ENCODE measurements around the gene ANKRD17. TPM values are rescaled to one million over a fixed set of nuclear protein-coding genes. Genes with fewer than 3 reads are reported as not detected.

Gene ANKRD17
- total and polyA plus RNA-seq, 5 donors from 2014 or later: 6.9 to 63.4 (median 9.9) TPM

DNA sequence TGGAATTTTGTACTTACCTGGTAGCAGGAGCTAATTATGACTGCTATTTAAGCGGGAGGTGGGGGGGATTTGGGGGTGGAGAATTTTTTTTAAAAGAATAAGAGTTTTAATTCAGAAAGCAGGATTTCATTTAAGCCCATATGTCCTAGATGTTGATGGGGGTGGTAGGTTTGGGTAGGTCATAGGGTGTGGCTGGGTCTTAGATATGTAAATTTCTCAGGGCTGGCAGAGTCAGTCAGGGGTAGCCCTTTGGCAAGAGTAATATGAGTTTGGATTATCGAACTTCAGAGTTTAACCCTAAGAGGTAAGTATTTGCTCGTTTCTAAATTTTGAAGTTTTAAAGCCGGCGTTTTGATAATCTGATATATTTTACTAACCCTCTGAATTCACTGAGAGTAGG is 153.9 kb downstream of the ANKRD17 start:
- no peaks in the 10 kb centered on the region for H3K4me1 ChIP-seq (ENCODE audit: control insufficient read depth, insufficient read depth, low read length, poor library complexity, severe bottlenecking)
- Mint-ChIP-seq H3K4me1 (peaks cover 0 to 2% (median 0%) of the 10 kb centered on the region in 4 donors), H3K27me3 (no peaks in the 10 kb centered on the region), H3K4me3 (no peak overlapping the region), H3K27ac (peak overlapping the region in 1 of 3 donors; percentile 13), H3K36me3 (peaks cover 19% of the 10 kb centered on the region), H3K9me3 (no peaks in the 10 kb centered on the region)
- no peaks in the 10 kb centered on the region for H3K27me3 ChIP-seq (ENCODE audit: control insufficient read depth, insufficient read depth, low read length)
- no peaks in the 10 kb centered on the region for H3K9me3 ChIP-seq (ENCODE audit: control insufficient read depth in 2 of 2, low read length in 2 of 2)
- DNase-seq: no peak
- no peak overlapping the region for H3K4me3 ChIP-seq (ENCODE audit: low read depth, low read length)
- peaks cover 47% of the 10 kb centered on the region for H3K36me3 ChIP-seq (ENCODE audit: control insufficient read depth, insufficient read depth, low read length)
- no peak for ATAC-seq (ENCODE audit: low read depth in 2 of 2)
- no peak overlapping the region for H3K27ac ChIP-seq (ENCODE audit: insufficient read depth, low read length, poor library complexity, severe bottlenecking)

GRCh38 chr4:73103799-73104503 is 154.6 kb downstream of the ANKRD17 start:
- DNase-seq (peak in 1 of 3 donors; percentile 15), ATAC-seq (ENCODE audit: low read depth in 2 of 2) (no peak)
- Histone ChIP-seq H3K4me3 (ENCODE audit: low read depth, low read length) (no peak overlapping the region), H3K9me3 (ENCODE audit: control insufficient read depth in 2 of 2, low read length in 2 of 2) (no peaks in the 10 kb centered on the region), H3K4me1 (ENCODE audit: control insufficient read depth, insufficient read depth, low read length, poor library complexity, severe bottlenecking) (no peaks in the 10 kb centered on the region), H3K27me3 (ENCODE audit: control insufficient read depth, insufficient read depth, low read length) (no peaks in the 10 kb centered on the region), H3K27ac (ENCODE audit: insufficient read depth, low read length, poor library complexity, severe bottlenecking) (no peak overlapping the region), H3K36me3 (ENCODE audit: control insufficient read depth, insufficient read depth, low read length) (peaks cover 40% of the 10 kb centered on the region)
- Mint-ChIP-seq H3K4me3 (no peak overlapping the region), H3K27me3 (no peaks in the 10 kb centered on the region), H3K9me3 (no peaks in the 10 kb centered on the region), H3K27ac (peak overlapping the region in 1 of 3 donors; percentile 74), H3K36me3 (peaks cover 19% of the 10 kb centered on the region), H3K4me1 (peaks cover 0 to 2% (median 0%) of the 10 kb centered on the region in 4 donors)

DNA sequence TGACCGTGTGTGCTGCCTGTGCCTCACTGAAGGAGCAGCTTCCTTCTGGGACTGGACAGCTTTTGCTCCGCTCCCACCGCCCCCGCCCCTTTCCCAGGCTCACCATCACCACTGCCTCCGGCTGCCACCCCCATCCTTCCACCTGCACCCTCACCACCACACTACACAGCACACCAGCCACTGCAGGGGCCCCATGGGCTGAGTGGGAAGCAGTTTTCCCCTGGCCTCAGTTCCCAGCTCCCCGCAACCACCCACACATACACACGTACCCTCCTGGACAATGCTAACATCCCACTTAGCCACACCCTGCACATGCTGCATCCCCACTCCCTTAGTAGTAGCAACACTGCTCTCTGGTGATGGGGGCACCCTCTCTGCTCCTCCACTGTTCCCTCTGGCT is 159.5 kb downstream of the ANKRD17 start:
- Histone ChIP-seq H3K36me3 (ENCODE audit: control insufficient read depth, insufficient read depth, low read length) (peaks cover 60% of the 10 kb centered on the region), H3K9me3 (ENCODE audit: control insufficient read depth in 2 of 2, low read length in 2 of 2) (no peaks in the 10 kb centered on the region), H3K27me3 (ENCODE audit: control insufficient read depth, insufficient read depth, low read length) (no peaks in the 10 kb centered on the region), H3K27ac (ENCODE audit: insufficient read depth, low read length, poor library complexity, severe bottlenecking) (no peak overlapping the region), H3K4me1 (ENCODE audit: control insufficient read depth, insufficient read depth, low read length, poor library complexity, severe bottlenecking) (no peaks in the 10 kb centered on the region), H3K4me3 (ENCODE audit: low read depth, low read length) (no peak overlapping the region)
- H3K27ac Mint-ChIP-seq: peak overlapping the region in 2 of 3 donors; percentile 81 to 90
- H3K4me1 Mint-ChIP-seq: peaks cover 0 to 5% (median 0%) of the 10 kb centered on the region in 4 donors
- DNase-seq (no peak), ATAC-seq (ENCODE audit: low read depth in 2 of 2) (no peak)
- no peaks in the 10 kb centered on the region for H3K27me3 Mint-ChIP-seq
- peaks cover 23% of the 10 kb centered on the region for H3K36me3 Mint-ChIP-seq
- H3K4me3 Mint-ChIP-seq: no peak overlapping the region
- H3K9me3 Mint-ChIP-seq: no peaks in the 10 kb centered on the region

GRCh38 chr4:73098713-73099112 is 159.9 kb downstream of the ANKRD17 start:
- H3K36me3 Mint-ChIP-seq: peaks cover 21% of the 10 kb centered on the region
- H3K9me3 Mint-ChIP-seq: no peaks in the 10 kb centered on the region
- Histone ChIP-seq H3K4me3 (ENCODE audit: low read depth, low read length) (no peak overlapping the region), H3K27ac (ENCODE audit: insufficient read depth, low read length, poor library complexity, severe bottlenecking) (no peak overlapping the region), H3K36me3 (ENCODE audit: control insufficient read depth, insufficient read depth, low read length) (peaks cover 64% of the 10 kb centered on the region), H3K27me3 (ENCODE audit: control insufficient read depth, insufficient read depth, low read length) (no peaks in the 10 kb centered on the region), H3K4me1 (ENCODE audit: control insufficient read depth, insufficient read depth, low read length, poor library complexity, severe bottlenecking) (no peaks in the 10 kb centered on the region), H3K9me3 (ENCODE audit: control insufficient read depth in 2 of 2, low read length in 2 of 2) (no peaks in the 10 kb centered on the region)
- no peak for ATAC-seq (ENCODE audit: low read depth in 2 of 2)
- H3K4me3 Mint-ChIP-seq: no peak overlapping the region
- no peak for DNase-seq
- H3K27me3 Mint-ChIP-seq: no peaks in the 10 kb centered on the region
- H3K4me1 Mint-ChIP-seq: peaks cover 0 to 5% (median 0%) of the 10 kb centered on the region in 4 donors
- H3K27ac Mint-ChIP-seq: no peak overlapping the region

- H3K4me1 Mint-ChIP-seq: peaks cover 0 to 5% (median 0%) of the 10 kb centered on the region in 4 donors
- peak overlapping the region in 1 of 3 donors; percentile 57 for H3K27ac Mint-ChIP-seq
Measured at GRCh38 chr4:73098016-73098415, 160.6 kb downstream of the ANKRD17 start.

DNA sequence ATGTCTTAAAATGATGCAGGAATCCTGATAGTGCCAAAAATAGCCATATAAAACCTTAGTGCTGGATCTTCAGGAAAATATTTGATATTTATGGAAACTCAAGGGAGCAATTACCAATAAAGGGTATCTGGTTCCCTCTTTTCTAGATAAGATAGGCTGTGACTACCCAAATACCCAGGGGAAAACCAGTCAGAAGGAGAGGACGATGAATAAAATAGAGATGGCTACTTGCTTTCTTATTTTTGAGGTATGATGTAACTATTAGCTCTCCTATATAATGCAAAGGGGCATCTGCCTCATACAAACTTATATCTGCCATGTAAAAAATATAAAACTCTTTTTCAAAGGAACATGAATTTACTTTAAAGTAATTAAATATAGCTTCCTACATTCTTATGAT is 165.7 kb downstream of the ANKRD17 start:
- no peak overlapping the region for H3K27ac ChIP-seq (ENCODE audit: insufficient read depth, low read length, poor library complexity, severe bottlenecking)
- ATAC-seq (ENCODE audit: low read depth in 2 of 2): no peak
- H3K9me3 Mint-ChIP-seq: peaks cover 0 to 3% (median 0%) of the 10 kb centered on the region in 7 donors

More at GRCh38 chr4:73098016-73098415, 160.6 kb downstream of the ANKRD17 start:
- no peak overlapping the region for H3K27ac ChIP-seq (ENCODE audit: insufficient read depth, low read length, poor library complexity, severe bottlenecking)
- H3K4me3 Mint-ChIP-seq: no peak overlapping the region
- H3K36me3 Mint-ChIP-seq: peaks cover 21% of the 10 kb centered on the region
- H3K4me1 ChIP-seq (ENCODE audit: control insufficient read depth, insufficient read depth, low read length, poor library complexity, severe bottlenecking): no peaks in the 10 kb centered on the region
- H3K9me3 ChIP-seq (ENCODE audit: control insufficient read depth in 2 of 2, low read length in 2 of 2): no peaks in the 10 kb centered on the region
- no peaks in the 10 kb centered on the region for H3K27me3 ChIP-seq (ENCODE audit: control insufficient read depth, insufficient read depth, low read length)
- no peak overlapping the region for H3K4me3 ChIP-seq (ENCODE audit: low read depth, low read length)
- peaks cover 66% of the 10 kb centered on the region for H3K36me3 ChIP-seq (ENCODE audit: control insufficient read depth, insufficient read depth, low read length)
- H3K9me3 Mint-ChIP-seq: no peaks in the 10 kb centered on the region
- DNase-seq: no peak
- ATAC-seq (ENCODE audit: low read depth in 2 of 2): no peak
- H3K27me3 Mint-ChIP-seq: no peaks in the 10 kb centered on the region

DNA sequence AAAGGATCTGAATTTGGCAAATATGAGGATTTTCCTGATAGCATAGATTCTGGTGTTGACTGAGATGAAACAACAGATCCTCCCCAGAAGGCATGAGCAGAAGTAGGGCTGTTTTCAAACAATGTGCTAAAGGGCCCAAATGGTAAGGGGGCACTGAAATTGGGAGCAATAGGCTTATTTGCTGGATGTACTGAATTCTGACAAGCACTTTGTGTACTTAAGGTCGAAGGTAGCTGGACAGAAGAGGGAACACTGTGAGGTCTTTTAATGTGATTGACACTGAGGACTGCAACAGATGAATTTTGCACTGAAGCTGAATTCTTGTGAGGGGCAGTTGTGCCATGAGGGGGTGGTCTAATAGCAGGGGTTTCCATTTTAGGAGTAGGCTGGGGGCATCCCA is 167.9 kb downstream of the ANKRD17 start:
- peak overlapping the region in 2 of 3 donors; percentile 17 to 75 for H3K27ac Mint-ChIP-seq
- peak overlapping the region in 1 of 4 donors; percentile 44 for H3K4me3 Mint-ChIP-seq
- Histone ChIP-seq H3K36me3 (ENCODE audit: control insufficient read depth, insufficient read depth, low read length) (peaks cover 48% of the 10 kb centered on the region), H3K4me1 (ENCODE audit: control insufficient read depth, insufficient read depth, low read length, poor library complexity, severe bottlenecking) (peaks cover 4% of the 10 kb centered on the region), H3K27me3 (ENCODE audit: control insufficient read depth, insufficient read depth, low read length) (no peaks in the 10 kb centered on the region), H3K4me3 (ENCODE audit: low read depth, low read length) (no peak overlapping the region), H3K27ac (ENCODE audit: insufficient read depth, low read length, poor library complexity, severe bottlenecking) (no peak overlapping the region), H3K9me3 (ENCODE audit: control insufficient read depth in 2 of 2, low read length in 2 of 2) (no peaks in the 10 kb centered on the region)
- DNase-seq: no peak
- no peaks in the 10 kb centered on the region for H3K27me3 Mint-ChIP-seq
- ATAC-seq (ENCODE audit: low read depth in 2 of 2): no peak
- H3K36me3 Mint-ChIP-seq: peaks cover 31% of the 10 kb centered on the region
- peaks cover 10 to 25% (median 13%) of the 10 kb centered on the region in 4 donors for H3K4me1 Mint-ChIP-seq
- peaks cover 0 to 3% (median 0%) of the 10 kb centered on the region in 7 donors for H3K9me3 Mint-ChIP-seq

More for the DNA sequence above, 165.7 kb downstream of the ANKRD17 start:
- peaks cover 52% of the 10 kb centered on the region for H3K36me3 ChIP-seq (ENCODE audit: control insufficient read depth, insufficient read depth, low read length)
- H3K4me3 ChIP-seq (ENCODE audit: low read depth, low read length): no peak overlapping the region
- H3K27ac Mint-ChIP-seq: peak overlapping the region in 1 of 3 donors; percentile 14
- H3K27me3 ChIP-seq (ENCODE audit: control insufficient read depth, insufficient read depth, low read length): no peaks in the 10 kb centered on the region
- no peaks in the 10 kb centered on the region for H3K9me3 ChIP-seq (ENCODE audit: control insufficient read depth in 2 of 2, low read length in 2 of 2)
- H3K36me3 Mint-ChIP-seq: peaks cover 32% of the 10 kb centered on the region
- H3K27me3 Mint-ChIP-seq: no peaks in the 10 kb centered on the region
- no peaks in the 10 kb centered on the region for H3K4me1 ChIP-seq (ENCODE audit: control insufficient read depth, insufficient read depth, low read length, poor library complexity, severe bottlenecking)
- H3K4me3 Mint-ChIP-seq: no peak overlapping the region
- DNase-seq: no peak
- peaks cover 3 to 16% (median 5%) of the 10 kb centered on the region in 4 donors for H3K4me1 Mint-ChIP-seq

DNA sequence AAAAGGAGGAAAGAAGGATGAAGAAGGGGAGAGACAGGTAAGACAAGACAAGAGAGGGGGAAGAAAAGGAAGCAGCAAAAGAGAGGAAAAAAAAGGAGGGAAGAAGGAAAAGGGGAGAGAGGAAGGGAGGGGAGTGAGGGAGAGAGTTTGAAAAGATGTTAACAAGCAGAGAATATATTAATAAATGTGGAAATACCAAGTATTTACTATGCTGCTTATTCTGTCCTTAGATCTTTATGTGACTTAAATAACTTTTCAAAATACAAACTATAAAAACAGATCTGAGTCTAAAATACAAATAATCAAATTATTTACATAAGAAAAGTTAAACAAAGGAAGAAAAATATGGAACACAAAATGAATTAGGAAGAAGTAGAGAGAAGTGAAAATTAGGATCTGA is 170.7 kb downstream of the ANKRD17 start:
- peak overlapping the region in 2 of 3 donors; percentile 8 to 75 for H3K27ac Mint-ChIP-seq
- DNase-seq (no peak), ATAC-seq (ENCODE audit: low read depth in 2 of 2) (no peak)
- H3K27me3 Mint-ChIP-seq: no peaks in the 10 kb centered on the region
- Histone ChIP-seq H3K27ac (ENCODE audit: insufficient read depth, low read length, poor library complexity, severe bottlenecking) (no peak overlapping the region), H3K36me3 (ENCODE audit: control insufficient read depth, insufficient read depth, low read length) (peaks cover 35% of the 10 kb centered on the region), H3K9me3 (ENCODE audit: control insufficient read depth in 2 of 2, low read length in 2 of 2) (no peaks in the 10 kb centered on the region), H3K4me1 (ENCODE audit: control insufficient read depth, insufficient read depth, low read length, poor library complexity, severe bottlenecking) (peaks cover 7% of the 10 kb centered on the region), H3K27me3 (ENCODE audit: control insufficient read depth, insufficient read depth, low read length) (no peaks in the 10 kb centered on the region), H3K4me3 (ENCODE audit: low read depth, low read length) (no peak overlapping the region)
- H3K9me3 Mint-ChIP-seq: peaks cover 0 to 3% (median 0%) of the 10 kb centered on the region in 7 donors
- H3K4me3 Mint-ChIP-seq: peak overlapping the region in 1 of 4 donors; percentile 3
- H3K36me3 Mint-ChIP-seq: peaks cover 35% of the 10 kb centered on the region
- H3K4me1 Mint-ChIP-seq: peaks cover 10 to 31% (median 13%) of the 10 kb centered on the region in 4 donors

All from CD4-positive, CD25-positive, alpha-beta regulatory T cell (primary cell).